HepG2 (cell line): ENCODE measurements around the gene BBS9. TPM values are rescaled to one million over a fixed set of nuclear protein-coding genes. Genes with fewer than 3 reads are reported as not detected.

ENCODE experiments used
- ATAC-seq: fragments of 200-7000 bp; cut with Tn5 transposase; 3 replicates; pipeline ENCODE4 v1.9.1; 2020; ENCODE audit warnings: mild to moderate bottlenecking, moderate library complexity
- BruUV-seq: library from RNA; stranded (reverse); fragments of 400-500 nt; replicated peaks from 2 replicates; lab custom pipeline; 2021; lab: Mats Ljungman, UMichigan
- CTCF ChIA-PET: fragments of 300-600 bp; formaldehyde crosslinking; extraction: SDS; loops from one replicate; lab custom pipeline; 2021; ENCODE audit warnings: low total read pairs, inconsistent platforms, low intra/inter-chr PET ratio; lab: Yijun Ruan, JAX
- POLR2A ChIA-PET: fragments of 350-600 bp; sonication (Branson Sonifier 250); formaldehyde crosslinking; loops from one replicate; lab custom pipeline; 2020; ENCODE audit warnings: antibody characterized with exemption, inconsistent platforms; lab: Yijun Ruan, JAX
- DNase-seq: peaks from one replicate; pipeline ENCODE4 v3.0.0-alpha.2; 2015; ENCODE audit warnings: low spot score
- FAIRE-seq: peaks from 3 replicates; lab custom pipeline; 2011; peaks lifted over from hg19 to GRCh38; lab: Jason Lieb, UNC
- H2AFZ ChIP-seq: one replicate; pipeline ENCODE4 v1.6.1; 2011; ENCODE audit warnings: low read length, inconsistent platforms
- H3K27ac ChIP-seq: fragments of 300-600 bp; 3 replicates; pipeline ENCODE4 v1.8.0; 2011; ENCODE audit warnings: mixed run types, mild to moderate bottlenecking, mixed read lengths, low read length, inconsistent platforms; ENCODE audit not compliant: insufficient read depth; ENCODE audit errors: extremely low read length
- H3K27me3 ChIP-seq, 2 experiments: fragments of 200-600 bp in 1 of 2; 2 replicates in 1 of 2; 3 replicates in 1 of 2; pipeline versions ENCODE4 v1.6.0 to v1.8.0; 2011; ENCODE audit warnings: low read length in 2 of 2, mild to moderate bottlenecking in 2 of 2, moderate library complexity in 2 of 2, inconsistent platforms in 1 of 2; ENCODE audit not compliant: insufficient read depth in 2 of 2, control insufficient read depth in 1 of 2
- H3K36me3 ChIP-seq, 2 experiments: fragments of 200-600 bp in 1 of 2; replicated peaks in 1 of 2; 2 replicates in 1 of 2; 3 replicates in 1 of 2; pipeline versions ENCODE4 v1.5.1 to v1.8.0; 2011; ENCODE audit warnings: low read length in 2 of 2, inconsistent platforms in 1 of 2; ENCODE audit not compliant: insufficient read depth in 2 of 2, control insufficient read depth in 1 of 2
- H3K4me1 ChIP-seq: 2 replicates; pipeline ENCODE4 v1.5.1; 2012; ENCODE audit warnings: low read length, inconsistent platforms; ENCODE audit not compliant: insufficient read depth
- H3K4me2 ChIP-seq: 2 replicates; pipeline ENCODE4 v1.6.0; 2011; ENCODE audit warnings: low read depth, low read length, inconsistent platforms
- H3K4me3 ChIP-seq, 3 experiments: fragments of 200-600 bp in 1 of 3; sonication (generic), shearing (Covaris generic) in 1 of 3; replicated peaks in 1 of 3; 2 replicates each; pipeline ENCODE4 v1.5.1; 2011 to 2016; ENCODE audit warnings: low read length in 3 of 3, inconsistent platforms in 2 of 3, low read depth in 2 of 3, mild to moderate bottlenecking in 2 of 3, control low read depth in 1 of 3, mixed read lengths in 1 of 3; ENCODE audit not compliant: insufficient read depth in 1 of 3
- H3K79me2 ChIP-seq: one replicate; pipeline ENCODE4 v1.6.1; 2011; ENCODE audit warnings: low read length, inconsistent platforms; ENCODE audit not compliant: insufficient read depth
- H3K9ac ChIP-seq: 2 replicates; pipeline ENCODE4 v1.6.0; 2011; ENCODE audit warnings: mild to moderate bottlenecking, low read depth, low read length, inconsistent platforms; ENCODE audit not compliant: insufficient read depth
- H3K9me3 ChIP-seq: 2 replicates; pipeline ENCODE4 v1.5.1; 2012; ENCODE audit warnings: mild to moderate bottlenecking, low read length
- H4K20me1 ChIP-seq: 2 replicates; pipeline ENCODE4 v1.6.0; 2011; ENCODE audit warnings: inconsistent platforms, mild to moderate bottlenecking, low read length, moderate library complexity; ENCODE audit not compliant: insufficient read depth
- AKNA ChIP-seq: sonication (generic); formaldehyde crosslinking; IDR thresholded peaks from 2 replicates; pipeline ENCODE4 v1.4.0; 2020; ENCODE audit warnings: missing genetic modification reagents, borderline replicate concordance
- KLF12 ChIP-seq: sonication (generic); formaldehyde crosslinking; IDR thresholded peaks from 2 replicates; pipeline ENCODE4 v1.4.0; 2020; ENCODE audit warnings: missing genetic modification reagents, borderline replicate concordance
- MAZ ChIP-seq, 2 experiments: sonication (generic) in 1 of 2; formaldehyde crosslinking in 1 of 2; IDR thresholded peaks; 2 replicates each; pipeline versions ENCODE4 v1.5.0 to v1.6.1; 2012 to 2020; ENCODE audit warnings: low read depth in 2 of 2, mild to moderate bottlenecking in 2 of 2, borderline replicate concordance in 1 of 2, improper control_type of control experiment in 1 of 2, low read length in 1 of 2, missing genetic modification reagents in 1 of 2, moderate library complexity in 1 of 2
- MIXL1 ChIP-seq: IDR thresholded peaks from 2 replicates; pipeline ENCODE4 v1.6.1; 2016
- NCOA5 ChIP-seq: sonication (generic); formaldehyde crosslinking; IDR thresholded peaks from 2 replicates; pipeline ENCODE4 v1.4.0; 2020; ENCODE audit warnings: missing genetic modification reagents
- TBL1XR1 ChIP-seq: fragments of 150-350 bp; IDR thresholded peaks from 2 replicates; pipeline ENCODE4 v1.6.1; 2014; ENCODE audit warnings: borderline replicate concordance, low read length; ENCODE audit not compliant: partially characterized antibody
- ZBTB39 ChIP-seq: sonication (generic); formaldehyde crosslinking; IDR thresholded peaks from 2 replicates; pipeline ENCODE4 v1.5.0; 2020; ENCODE audit warnings: missing genetic modification reagents
- ZFYVE20 ChIP-seq: sonication (generic); formaldehyde crosslinking; IDR thresholded peaks from 2 replicates; pipeline ENCODE4 v1.8.0; 2023; ENCODE audit warnings: low read depth, mild to moderate bottlenecking, moderate library complexity, missing genetic modification reagents, borderline replicate concordance
- ZNF20 ChIP-seq: sonication (generic); formaldehyde crosslinking; IDR thresholded peaks from 2 replicates; pipeline ENCODE4 v1.4.0; 2020; ENCODE audit warnings: mild to moderate bottlenecking, moderate library complexity, missing genetic modification reagents
- WGBS: methylation state at CpG from one replicate; pipeline ENCODE4 v1.1.6; 2017; ENCODE audit warnings: low lambda C conversion rate; 5-methylcytosine and 5-hydroxymethylcytosine counted together
- in situ Hi-C: cut with HindIII; loops from 2 replicates; pipeline ENCODE4 v1.10.0; 2017; ENCODE audit warnings: low pct_unique_long_range_greater_than_20kb; ENCODE audit not compliant: extremely low pct_ligation_motif_present
- intact Hi-C: fragments of 100-400 bp; cut with micrococcal nuclease; formaldehyde crosslinking; loops from one replicate; pipeline ENCODE4 v1.10.0; 2022; ENCODE audit not compliant: unreplicated experiment
- polyA plus RNA-seq, 8 experiments: library from polyadenylated mRNA; depleted of rRNA in 3 of 8; stranded (reverse) in 7 of 8; unstranded in 1 of 8; fragments of >200 nt; fragmentation: Illumina TruSeq in 4 of 8; extraction: Trizol in 4 of 8; gene quantifications; 2 replicates each; pipeline versions ENCODE4 v1.2.1 to v1.2.3, GENCODE V29; 2011 to 2016; ENCODE audit warnings: low read depth in 4 of 8, missing spikeins in 1 of 8, mixed read lengths in 1 of 8; ENCODE audit not compliant: insufficient read depth in 1 of 8
- total RNA-seq, 5 experiments: library from RNA; depleted of rRNA; stranded (reverse); fragments of >200 nt; fragmentation: Illumina TruSeq; extraction: Trizol; gene quantifications; 2 replicates each; pipeline ENCODE4 v1.2.3, GENCODE V29; 2016; ENCODE audit warnings: low read depth in 1 of 5

Gene BBS9
- total and polyA plus RNA-seq, 2 of the 13 experiments (the other 11 are each of a cell fraction or from before 2014, with no cell fraction given), result 5.1 to 7.8 TPM

- in situ Hi-C loops (no loop called here), intact Hi-C loops (no loop called here)
- Histone ChIP-seq H3K9ac (no peak overlapping the region), H4K20me1 (no peaks in the 10 kb centered on the region), H3K4me3 (no peak overlapping the region), H3K9me3 (no peaks in the 10 kb centered on the region), H3K4me2 (no peak overlapping the region), H3K4me1 (no peaks in the 10 kb centered on the region), H3K36me3 (peaks cover 26 to 80% of the 10 kb centered on the region in 2 experiments), H3K79me2 (peaks cover 7% of the 10 kb centered on the region), H2AFZ (no peak overlapping the region), H3K27me3 (no peaks in the 10 kb centered on the region), H3K27ac (no peak overlapping the region)
- no TSS peak for BruUV-seq
- TF ChIP-seq AKNA (CRISPR knock-in tag) (no peak), NCOA5 (CRISPR knock-in tag) (no peak), ZNF20 (CRISPR knock-in tag) (no peak), TBL1XR1 (no peak), KLF12 (CRISPR knock-in tag) (no peak), MIXL1 (no peak), MAZ (IDR thresholded peaks at IDR 0.05; ENCODE audit: borderline replicate concordance, low read depth, low read length) (no peak), MAZ (CRISPR knock-in tag; IDR thresholded peaks at IDR 0.05; ENCODE audit: low read depth) (no peak), ZFYVE20 (no peak), ZBTB39 (no peak)
- ATAC-seq (no peak), DNase-seq (no peak), FAIRE-seq (no peak)
- POLR2A ChIA-PET, result no interaction called here
- 82% methylated on average over 4 of the region's 4 CpGs for WGBS
- CTCF ChIA-PET, result no interaction called here
These were observed 30.0 kb upstream of the BBS9 start for GRCh38 chr7:33099154-33099940.
